OCI-LY7 (cell line): Measurements from ENCODE around the gene LPP. TPM values are rescaled to one million over a fixed set of nuclear protein-coding genes. Genes with fewer than 3 reads are reported as not detected.

Source experiments
- BruUV-seq: library from RNA; stranded (reverse); fragments of 400-500 nt; replicated peaks from 2 replicates; lab custom pipeline; 2021; lab: Mats Ljungman, UMichigan
- CTCF ChIA-PET: fragments of 300-600 bp; sonication (Branson Sonifier 250); formaldehyde crosslinking; loops from one replicate; lab custom pipeline; 2022; ENCODE audit warnings: antibody characterized with exemption; ENCODE audit not compliant: unreplicated experiment; lab: Charles Lee
- POLR2A ChIA-PET: fragments of 300-600 bp; sonication (Branson Sonifier 250); formaldehyde crosslinking; loops from one replicate; lab custom pipeline; 2022; ENCODE audit warnings: antibody characterized with exemption; lab: Charles Lee
- DNase-seq: peaks from one replicate; pipeline ENCODE4 v3.0.0-alpha.2; 2015; ENCODE audit warnings: low spot score
- H2AFZ ChIP-seq: fragments of 200-600 bp; sonication (generic), shearing (Covaris generic); 2 replicates; pipeline ENCODE4 v1.6.1; 2014; ENCODE audit warnings: mild to moderate bottlenecking, antibody characterized with exemption, low read length, moderate library complexity
- H3K27ac ChIP-seq: fragments of 200-600 bp; sonication (generic); 2 replicates; pipeline ENCODE4 v1.5.1; 2014; ENCODE audit warnings: mixed run types, low read depth, mild to moderate bottlenecking, moderate library complexity, low read length, inconsistent platforms; ENCODE audit not compliant: poor library complexity, severe bottlenecking
- H3K36me3 ChIP-seq: fragments of 200-600 bp; sonication (generic); 2 replicates; pipeline ENCODE4 v1.6.1; 2014; ENCODE audit warnings: mild to moderate bottlenecking, antibody characterized with exemption, low read length, moderate library complexity, mixed read lengths; ENCODE audit not compliant: insufficient read depth
- H3K4me1 ChIP-seq: fragments of 200-600 bp; sonication (generic); 2 replicates; pipeline ENCODE4 v1.5.1; 2014; ENCODE audit warnings: mild to moderate bottlenecking, low read length; ENCODE audit not compliant: insufficient read depth, poor library complexity, severe bottlenecking
- H3K4me2 ChIP-seq: fragments of 200-600 bp; sonication (generic); 2 replicates; pipeline ENCODE4 v1.6.1; 2014; ENCODE audit warnings: mild to moderate bottlenecking, low read length
- H3K4me3 ChIP-seq: fragments of 200-600 bp; sonication (generic); 2 replicates; pipeline ENCODE4 v1.5.1; 2014; ENCODE audit warnings: mild to moderate bottlenecking, low read depth, low read length; ENCODE audit not compliant: poor library complexity, severe bottlenecking
- H3K79me2 ChIP-seq: fragments of 200-600 bp; sonication (generic); 2 replicates; pipeline ENCODE4 v1.6.1; 2016; ENCODE audit warnings: low read depth, mild to moderate bottlenecking, low read length, moderate library complexity, mixed read lengths; ENCODE audit not compliant: insufficient read depth
- H3K9me2 ChIP-seq: fragments of 200-600 bp; sonication (generic); 2 replicates; pipeline ENCODE4 v1.6.1; 2016; ENCODE audit warnings: mild to moderate bottlenecking, low read length, mixed read lengths; ENCODE audit not compliant: insufficient read depth
- H3K9me3 ChIP-seq: fragments of 200-600 bp; sonication (generic); 2 replicates; pipeline ENCODE4 v1.6.1; 2014; ENCODE audit warnings: mild to moderate bottlenecking, mixed run types, low read length, mixed read lengths
- H4K20me1 ChIP-seq: fragments of 200-600 bp; sonication (generic); 2 replicates; pipeline ENCODE4 v1.6.1; 2014; ENCODE audit warnings: mild to moderate bottlenecking, antibody characterized with exemption, low read length, moderate library complexity, mixed read lengths; ENCODE audit not compliant: insufficient read depth
- CTCF ChIP-seq: fragments of 200-600 bp; sonication (generic); conservative IDR thresholded peaks from 2 replicates; pipeline ENCODE4 v1.5.1; 2014; ENCODE audit warnings: mild to moderate bottlenecking, antibody characterized with exemption, low read length, moderate library complexity, mixed read lengths
- EZH2phosphoT487 ChIP-seq: fragments of 200-600 bp; sonication (generic); IDR thresholded peaks from 2 replicates; pipeline ENCODE4 v1.6.1; 2018; ENCODE audit warnings: low read depth, borderline replicate concordance, mild to moderate bottlenecking, mixed run types, antibody characterized with exemption, low read length, moderate library complexity, mixed read lengths
- intact Hi-C: fragments of 100-400 bp; cut with micrococcal nuclease; formaldehyde crosslinking; loops from one replicate; pipeline ENCODE4 v1.10.0; 2022; ENCODE audit not compliant: unreplicated experiment
- total RNA-seq, 2 experiments: library from RNA; depleted of rRNA in 1 of 2; stranded (reverse); fragments of >200 nt in 1 of 2; shearing (Covaris generic) in 1 of 2; gene quantifications; 2 replicates each; pipeline ENCODE4 v1.2.3, GENCODE V29; 2014 to 2022

Gene LPP
- total RNA-seq, 2 experiments from 2014 or later, result 10.9 to 119 TPM

GRCh38 chr3:188449421-188449820, 295.5 kb downstream of the LPP start:
- H2AFZ ChIP-seq, result no peak overlapping the region
- POLR2A ChIA-PET, result interaction anchor here (1.0 kb wide), 1 partner anchor 9 kb away, joined by 4 read pairs; no protein-coding TSS in a partner anchor
- intact Hi-C loops, result loop anchor here (5.0 kb wide), 3 partner anchors 138 to 472 kb away; no protein-coding TSS in a partner anchor
- no peaks in the 10 kb centered on the region for H3K36me3 ChIP-seq
- H3K4me2 ChIP-seq, result no peak overlapping the region
- no TSS peak for BruUV-seq
- peaks cover 5% of the 10 kb centered on the region; the same call in 1 of the 2 replicates for H3K79me2 ChIP-seq
- H4K20me1 ChIP-seq, result no peaks in the 10 kb centered on the region
- no peak for DNase-seq
- no peak overlapping the region for H3K27ac ChIP-seq
- H3K4me1 ChIP-seq, result peaks cover 33% of the 10 kb centered on the region
- H3K9me3 ChIP-seq, result no peaks in the 10 kb centered on the region
- TF ChIP-seq EZH2phosphoT487 (no peak), CTCF (no peak)
- H3K4me3 ChIP-seq, result no peak overlapping the region
- CTCF ChIA-PET, result no interaction called here
- H3K9me2 ChIP-seq, result no peaks in the 10 kb centered on the region

- Histone ChIP-seq H3K9me3 (no peaks in the 10 kb centered on the region), H3K36me3 (no peaks in the 10 kb centered on the region), H2AFZ (no peak overlapping the region), H3K79me2 (peaks cover 5% of the 10 kb centered on the region; the same call in 1 of the 2 replicates), H3K4me3 (no peak overlapping the region), H3K4me2 (no peak overlapping the region), H3K27ac (no peak overlapping the region), H4K20me1 (no peaks in the 10 kb centered on the region), H3K4me1 (peaks cover 13% of the 10 kb centered on the region), H3K9me2 (no peaks in the 10 kb centered on the region)
- TF ChIP-seq EZH2phosphoT487 (no peak), CTCF (no peak)
- DNase-seq, result no peak
- POLR2A ChIA-PET, result no interaction called here
- intact Hi-C loops, result no loop called here
- CTCF ChIA-PET, result no interaction called here
- BruUV-seq, result no TSS peak
Observed at GRCh38 chr3:188452158-188452772, 298.3 kb downstream of the LPP start.
